Raji (cell line): ENCODE measurements around the gene CDC42.

ENCODE experiments used
- POLR2A ChIP-seq: IDR thresholded peaks from 2 replicates; pipeline ENCODE4 v1.6.1; 2011; ENCODE audit warnings: low read depth, low read length, control low read depth; ENCODE audit not compliant: insufficient read depth

Gene CDC42

DNA sequence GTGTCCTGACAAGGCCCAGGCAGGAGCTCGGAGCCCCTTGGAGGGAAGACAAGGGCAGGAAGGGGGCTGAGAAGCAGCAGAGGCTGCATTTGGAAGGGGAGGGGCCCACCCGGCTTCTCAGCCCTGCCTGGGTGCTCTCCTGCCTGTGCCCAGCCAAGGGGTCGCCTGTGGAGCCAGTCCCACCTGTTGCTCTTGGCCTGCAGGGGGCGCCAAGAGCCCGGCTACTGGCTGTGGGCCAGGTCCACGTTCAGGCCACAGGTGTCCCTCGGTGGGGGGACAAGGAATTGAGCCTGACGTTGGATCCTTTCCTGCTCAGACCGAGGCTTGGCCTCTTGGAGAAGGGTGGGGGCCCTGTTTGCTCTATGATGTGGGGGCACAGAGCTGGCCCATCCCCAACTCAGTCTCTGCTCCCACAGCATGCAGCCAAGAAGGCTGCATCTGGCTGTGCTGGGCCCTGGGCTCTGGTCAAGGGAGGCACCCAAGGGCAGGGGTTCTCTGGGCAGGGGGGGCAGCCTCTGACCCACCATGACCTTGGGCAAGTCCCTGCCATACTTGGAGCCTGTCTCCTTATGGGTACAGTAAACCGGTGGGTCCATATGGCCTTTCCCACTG lies 79.5 kb downstream of the CDC42 start:
- TF ChIP-seq POLR2A = no peak

DNA sequence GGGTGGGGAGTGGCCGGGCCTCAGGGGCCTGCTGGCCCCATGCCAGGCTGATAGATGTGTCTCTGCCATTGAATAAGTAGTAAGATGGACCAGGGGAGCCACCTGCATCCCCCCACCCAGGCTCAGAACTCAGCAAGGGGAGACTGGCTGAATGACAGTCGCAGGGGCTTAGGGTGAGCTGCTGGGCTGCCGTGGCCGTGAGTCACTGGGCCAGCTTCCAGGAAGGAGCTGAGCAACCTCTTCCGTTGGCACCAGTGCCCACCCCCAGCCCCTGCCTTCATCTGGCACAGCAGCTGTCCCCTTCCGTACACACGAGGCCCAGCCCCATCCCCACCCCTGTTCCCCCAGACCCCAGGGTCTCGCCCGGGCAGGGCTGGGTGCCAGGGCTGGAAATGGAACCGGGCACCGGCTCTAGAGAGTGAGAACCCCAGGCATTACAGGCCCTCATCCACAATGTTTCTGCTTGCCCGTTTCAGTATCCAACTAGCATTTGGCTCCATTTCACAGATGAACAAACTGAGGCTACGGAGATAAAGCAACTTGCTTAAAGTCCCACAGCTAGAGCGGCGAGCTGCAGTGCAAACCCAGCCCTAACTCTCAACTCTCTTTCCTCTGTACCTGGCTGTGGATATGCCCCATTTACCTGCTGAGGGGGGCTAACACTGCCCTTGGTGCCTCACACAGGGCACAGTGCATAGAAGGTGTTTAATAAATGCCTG lies 80.2 kb downstream of the CDC42 start:
- TF ChIP-seq POLR2A = no peak

DNA sequence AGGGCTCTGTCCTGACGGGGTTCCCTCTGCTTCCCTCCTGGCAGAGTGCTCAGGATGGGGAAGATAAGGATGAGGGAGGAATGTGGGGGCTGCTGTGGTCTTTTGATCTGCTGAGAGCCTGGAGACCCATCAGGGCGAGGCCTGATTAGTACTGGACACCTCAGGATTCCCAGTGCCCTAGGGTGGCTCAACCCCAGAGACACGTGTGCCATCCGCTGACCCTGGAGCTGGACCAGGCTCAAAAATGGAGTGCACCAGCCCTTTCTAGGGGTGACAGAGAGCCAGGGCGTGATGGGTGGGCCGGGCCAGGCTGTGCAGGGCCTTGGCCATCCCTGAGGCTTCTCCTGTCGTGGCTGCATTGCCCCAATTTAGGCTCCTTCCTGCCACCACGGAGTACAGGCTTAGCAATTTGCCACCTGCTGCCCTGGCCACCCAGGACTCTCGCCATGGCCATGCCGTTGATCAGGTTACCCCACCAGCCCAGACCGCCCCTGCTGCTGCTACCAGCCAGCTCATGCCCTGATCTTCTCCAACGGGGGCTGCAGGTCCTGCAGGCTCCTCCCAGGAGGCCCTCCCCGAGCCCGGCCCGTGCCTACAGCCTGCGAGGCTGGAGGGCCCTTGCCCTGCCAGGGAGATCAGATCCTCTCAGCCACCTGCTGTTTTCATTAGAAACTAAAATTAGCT lies 80.9 kb downstream of the CDC42 start:
- no peak for TF ChIP-seq POLR2A

DNA sequence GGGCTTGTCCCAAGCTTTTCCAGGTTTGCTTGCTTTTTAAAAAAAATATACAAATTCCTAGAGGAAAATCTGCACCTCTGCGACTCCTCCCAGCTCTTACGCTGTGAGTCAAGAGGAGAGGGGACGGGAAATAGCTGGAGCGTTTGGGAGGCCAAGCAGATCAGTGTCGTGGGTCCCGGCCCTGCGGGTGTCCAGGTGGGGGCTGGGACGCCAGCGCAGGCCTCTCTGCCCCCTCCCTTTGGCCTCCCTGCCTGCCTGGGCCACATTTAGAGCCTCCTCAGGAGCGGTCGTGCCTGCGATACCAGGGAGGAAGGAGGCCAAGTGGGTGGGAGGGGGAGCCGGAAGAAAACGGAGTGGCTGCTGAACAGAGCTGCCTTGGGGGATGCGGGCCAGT lies 81.4 kb downstream of the CDC42 start:
- TF ChIP-seq POLR2A = no peak

DNA sequence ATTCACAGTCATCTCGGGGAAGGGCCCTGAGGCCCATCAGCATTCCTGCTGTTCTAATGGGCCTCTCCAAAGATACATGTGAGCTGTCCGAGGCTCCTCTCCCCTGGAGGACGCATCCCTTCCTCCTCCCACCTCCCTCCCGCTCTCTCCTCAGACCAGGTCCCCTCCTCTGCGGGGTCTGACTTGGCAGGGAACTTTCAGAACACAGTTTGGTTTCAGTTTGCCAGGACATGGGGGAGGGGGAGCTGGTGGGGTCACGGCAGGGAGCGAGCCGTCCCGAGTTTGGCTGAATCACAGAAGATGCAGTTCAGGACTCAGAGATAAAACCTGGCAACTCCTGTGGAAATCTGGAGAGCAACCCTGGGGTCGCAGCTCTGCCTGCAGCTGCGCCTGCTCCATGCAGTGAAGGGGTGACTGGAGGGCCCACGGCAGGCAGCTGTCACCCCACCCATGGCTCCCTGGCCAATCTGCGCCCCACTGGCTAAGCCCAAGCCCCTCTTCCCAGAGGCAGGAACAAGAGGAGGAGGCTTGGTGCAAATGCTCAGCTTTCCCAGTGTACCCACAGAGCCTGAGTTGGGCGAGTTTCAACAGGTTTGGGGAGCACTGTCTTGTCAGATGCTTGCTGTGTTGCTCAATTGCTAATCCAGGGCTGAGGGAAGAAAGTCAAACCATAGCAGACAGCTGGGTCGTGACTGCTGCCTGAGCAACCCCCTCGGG lies 84.7 kb downstream of the CDC42 start:
- no peak for TF ChIP-seq POLR2A

DNA sequence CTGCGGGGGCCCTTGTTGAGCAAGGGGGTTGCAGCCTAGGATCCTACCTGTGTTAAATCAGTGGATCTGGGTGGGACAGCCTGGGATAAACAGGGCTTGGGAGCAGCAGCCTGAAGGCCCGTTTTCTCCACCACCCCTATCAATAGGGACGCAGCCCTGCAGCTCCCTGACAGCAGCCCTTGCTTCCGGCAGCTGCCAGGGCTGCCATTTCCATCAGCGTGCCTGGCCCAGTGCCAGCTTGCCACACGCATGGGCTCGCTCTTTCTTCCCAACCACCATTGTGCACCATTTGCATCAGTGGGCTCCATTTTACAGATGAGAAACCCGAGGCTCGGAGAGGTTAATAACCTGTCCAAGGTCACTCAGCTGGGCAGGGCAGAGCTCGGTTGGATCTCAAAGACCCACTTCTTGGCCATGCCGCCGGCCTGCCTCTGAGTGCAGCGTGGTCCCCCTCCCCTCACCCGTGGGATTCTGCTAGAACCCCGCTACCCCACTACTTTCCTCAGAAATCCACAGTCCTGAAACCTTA lies 86.6 kb downstream of the CDC42 start:
- TF ChIP-seq POLR2A = no peak

DNA sequence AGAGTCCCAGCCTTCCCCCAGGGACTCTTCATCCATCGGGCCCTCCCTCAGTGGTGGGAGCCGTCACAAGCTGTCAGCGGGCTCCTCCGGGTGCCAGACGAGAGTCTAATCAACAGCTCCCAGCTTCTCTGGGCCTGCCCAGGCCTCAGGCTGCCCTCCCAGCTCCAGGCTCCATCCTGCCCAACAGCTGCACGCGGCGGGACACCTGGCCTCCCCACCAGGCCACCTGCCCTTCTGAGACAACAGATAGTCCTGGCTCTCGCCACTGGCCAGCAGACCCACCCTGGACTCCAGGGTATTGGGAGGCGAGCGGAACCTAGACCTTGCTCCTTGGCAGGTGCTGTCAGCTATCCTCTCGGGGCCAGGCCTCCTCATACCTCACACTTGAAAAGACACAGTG lies 87.3 kb downstream of the CDC42 start:
- TF ChIP-seq POLR2A = no peak
